ENCODE results near the gene ANGEL1. TPM values are rescaled to one million over a fixed set of nuclear protein-coding genes. Genes with fewer than 3 reads are reported as not detected.

The ANGEL1 gene
- total RNA-seq, 1 experiment from 2014 or later: 19.1 TPM

DNA sequence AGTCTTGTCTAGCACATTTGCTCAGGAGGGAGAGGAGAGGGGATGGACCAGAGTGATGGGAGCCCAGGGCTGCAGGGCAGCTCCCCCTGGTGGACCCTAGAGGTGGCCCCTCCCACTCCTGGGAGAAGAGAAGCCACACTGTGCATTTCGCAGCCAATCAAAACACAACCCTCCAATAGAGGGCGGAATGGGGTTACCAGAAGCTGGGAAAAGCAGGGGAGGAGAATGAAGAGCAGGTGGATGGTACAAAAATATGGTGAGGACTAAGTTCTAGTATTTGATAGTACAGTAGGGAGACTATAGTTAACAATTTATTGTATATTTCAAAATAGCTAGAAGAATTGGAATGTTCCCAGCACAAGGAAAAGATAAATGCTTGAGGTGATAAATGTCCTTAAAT lies 27.8 kb downstream of the ANGEL1 start:
- no peak for TF ChIP-seq POLR2AphosphoS5 (IDR thresholded peaks at IDR 0.05; ENCODE audit: low read depth, low read length)
- TF ChIP-seq, protein P1, sequence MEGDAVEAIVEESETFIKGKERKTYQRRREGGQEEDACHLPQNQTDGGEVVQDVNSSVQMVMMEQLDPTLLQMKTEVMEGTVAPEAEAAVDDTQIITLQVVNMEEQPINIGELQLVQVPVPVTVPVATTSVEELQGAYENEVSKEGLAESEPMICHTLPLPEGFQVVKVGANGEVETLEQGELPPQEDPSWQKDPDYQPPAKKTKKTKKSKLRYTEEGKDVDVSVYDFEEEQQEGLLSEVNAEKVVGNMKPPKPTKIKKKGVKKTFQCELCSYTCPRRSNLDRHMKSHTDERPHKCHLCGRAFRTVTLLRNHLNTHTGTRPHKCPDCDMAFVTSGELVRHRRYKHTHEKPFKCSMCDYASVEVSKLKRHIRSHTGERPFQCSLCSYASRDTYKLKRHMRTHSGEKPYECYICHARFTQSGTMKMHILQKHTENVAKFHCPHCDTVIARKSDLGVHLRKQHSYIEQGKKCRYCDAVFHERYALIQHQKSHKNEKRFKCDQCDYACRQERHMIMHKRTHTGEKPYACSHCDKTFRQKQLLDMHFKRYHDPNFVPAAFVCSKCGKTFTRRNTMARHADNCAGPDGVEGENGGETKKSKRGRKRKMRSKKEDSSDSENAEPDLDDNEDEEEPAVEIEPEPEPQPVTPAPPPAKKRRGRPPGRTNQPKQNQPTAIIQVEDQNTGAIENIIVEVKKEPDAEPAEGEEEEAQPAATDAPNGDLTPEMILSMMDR (IDR thresholded peaks at IDR 0.05): peak; percentile 79
- no peak for TF ChIP-seq SIN3A (IDR thresholded peaks at IDR 0.05; ENCODE audit: borderline replicate concordance, insufficient read depth, low read depth, low read length)
- TF ChIP-seq TCF7L2 (IDR thresholded peaks at IDR 0.05; ENCODE audit: low read depth, low read length): no peak
- Histone ChIP-seq H3K4me1 (ENCODE audit: control insufficient read depth, insufficient read depth, low read length) (no peaks in the 10 kb centered on the region), H3K36me3 (ENCODE audit: control insufficient read depth, insufficient read depth, low read length) (no peaks in the 10 kb centered on the region; the same call in none of the 2 replicates), H3K27me3 (ENCODE audit: control insufficient read depth, insufficient read depth, low read length) (no peaks in the 10 kb centered on the region), H3K27ac (ENCODE audit: low read length) (no peak overlapping the region), H3K9me3 (ENCODE audit: control insufficient read depth, insufficient read depth, low read depth, low read length) (no peaks in the 10 kb centered on the region), H3K4me3 (ENCODE audit: low read depth in 2 of 2, low read length in 2 of 2) (no peak overlapping the region)
- ChIA-PET CTCF (interaction anchor here (1.2 kb wide), 1 partner anchor 74 kb away, joined by 6 read pairs; no protein-coding TSS in a partner anchor), POLR2A (no interaction called here)
- no peak for DNase-seq (ENCODE audit: low read depth, low spot score)
- intact Hi-C loops (cut with micrococcal nuclease; ENCODE audit: unreplicated experiment): loop anchor here (2.0 kb wide), 1 partner anchor 74 kb away; no protein-coding TSS in a partner anchor
- in situ Hi-C loops (cut with HindIII; ENCODE audit: low pct_unique_long_range_greater_than_20kb, low sequenced_read_pairs): no loop called here
- BruUV-seq (replicated peaks): no TSS peak
- ATAC-seq: peak; percentile 90

DNA sequence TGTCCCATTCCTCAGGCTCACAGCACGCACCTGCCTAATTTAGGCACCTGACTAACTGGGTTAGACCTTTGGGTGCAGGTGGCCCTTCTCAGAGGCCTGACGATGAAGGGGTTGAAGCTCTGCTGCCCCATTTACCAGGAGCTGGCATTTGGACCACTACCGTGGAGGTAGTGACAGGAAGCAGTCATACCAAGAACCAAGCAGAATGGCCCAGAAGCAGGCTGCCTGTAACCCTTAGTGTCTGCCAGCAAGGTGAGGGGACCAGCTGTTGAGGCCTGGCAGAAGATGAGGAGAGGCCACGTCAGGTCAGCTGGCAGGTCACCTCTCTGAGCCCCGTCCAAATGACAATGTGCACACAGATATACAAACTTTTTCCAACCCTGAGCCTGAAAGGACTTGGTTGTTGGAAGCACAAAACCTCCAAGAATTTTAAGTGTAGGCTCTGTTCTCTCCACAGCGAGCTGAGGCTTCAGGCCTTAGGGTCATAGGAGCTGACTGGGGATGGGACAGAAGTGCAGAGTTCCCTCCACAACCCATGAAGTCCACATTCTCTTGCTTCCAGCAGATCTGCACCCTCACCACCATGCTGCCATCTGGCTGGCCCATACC lies 28.3 kb downstream of the ANGEL1 start:
- intact Hi-C loops (cut with micrococcal nuclease; ENCODE audit: unreplicated experiment): loop anchor here (2.0 kb wide), 1 partner anchor 74 kb away; no protein-coding TSS in a partner anchor

More for the DNA sequence above, 28.3 kb downstream of the ANGEL1 start:
- no TSS peak for BruUV-seq (replicated peaks)
- TF ChIP-seq, protein P1 (IDR thresholded peaks at IDR 0.05): no peak
- TF ChIP-seq POLR2AphosphoS5 (IDR thresholded peaks at IDR 0.05; ENCODE audit: low read depth, low read length) (no peak), TCF7L2 (IDR thresholded peaks at IDR 0.05; ENCODE audit: low read depth, low read length) (no peak), SIN3A (IDR thresholded peaks at IDR 0.05; ENCODE audit: borderline replicate concordance, insufficient read depth, low read depth, low read length) (no peak)
- TF ChIP-seq, protein P2, sequence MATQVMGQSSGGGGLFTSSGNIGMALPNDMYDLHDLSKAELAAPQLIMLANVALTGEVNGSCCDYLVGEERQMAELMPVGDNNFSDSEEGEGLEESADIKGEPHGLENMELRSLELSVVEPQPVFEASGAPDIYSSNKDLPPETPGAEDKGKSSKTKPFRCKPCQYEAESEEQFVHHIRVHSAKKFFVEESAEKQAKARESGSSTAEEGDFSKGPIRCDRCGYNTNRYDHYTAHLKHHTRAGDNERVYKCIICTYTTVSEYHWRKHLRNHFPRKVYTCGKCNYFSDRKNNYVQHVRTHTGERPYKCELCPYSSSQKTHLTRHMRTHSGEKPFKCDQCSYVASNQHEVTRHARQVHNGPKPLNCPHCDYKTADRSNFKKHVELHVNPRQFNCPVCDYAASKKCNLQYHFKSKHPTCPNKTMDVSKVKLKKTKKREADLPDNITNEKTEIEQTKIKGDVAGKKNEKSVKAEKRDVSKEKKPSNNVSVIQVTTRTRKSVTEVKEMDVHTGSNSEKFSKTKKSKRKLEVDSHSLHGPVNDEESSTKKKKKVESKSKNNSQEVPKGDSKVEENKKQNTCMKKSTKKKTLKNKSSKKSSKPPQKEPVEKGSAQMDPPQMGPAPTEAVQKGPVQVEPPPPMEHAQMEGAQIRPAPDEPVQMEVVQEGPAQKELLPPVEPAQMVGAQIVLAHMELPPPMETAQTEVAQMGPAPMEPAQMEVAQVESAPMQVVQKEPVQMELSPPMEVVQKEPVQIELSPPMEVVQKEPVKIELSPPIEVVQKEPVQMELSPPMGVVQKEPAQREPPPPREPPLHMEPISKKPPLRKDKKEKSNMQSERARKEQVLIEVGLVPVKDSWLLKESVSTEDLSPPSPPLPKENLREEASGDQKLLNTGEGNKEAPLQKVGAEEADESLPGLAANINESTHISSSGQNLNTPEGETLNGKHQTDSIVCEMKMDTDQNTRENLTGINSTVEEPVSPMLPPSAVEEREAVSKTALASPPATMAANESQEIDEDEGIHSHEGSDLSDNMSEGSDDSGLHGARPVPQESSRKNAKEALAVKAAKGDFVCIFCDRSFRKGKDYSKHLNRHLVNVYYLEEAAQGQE (IDR thresholded peaks at IDR 0.05; ENCODE audit: insufficient read depth in 1 of 2, low read depth in 2 of 2, low read length in 1 of 2): no peak
- in situ Hi-C loops (cut with HindIII; ENCODE audit: low pct_unique_long_range_greater_than_20kb, low sequenced_read_pairs): no loop called here
- POLR2A ChIA-PET: no interaction called here
- CTCF ChIA-PET: interaction anchor here (1.2 kb wide), 1 partner anchor 73 kb away, joined by 6 read pairs; no protein-coding TSS in a partner anchor
- Histone ChIP-seq H3K36me3 (ENCODE audit: control insufficient read depth, insufficient read depth, low read length) (no peaks in the 10 kb centered on the region; the same call in none of the 2 replicates), H3K27me3 (ENCODE audit: control insufficient read depth, insufficient read depth, low read length) (no peaks in the 10 kb centered on the region), H3K4me3 (ENCODE audit: low read depth in 2 of 2, low read length in 2 of 2) (no peak overlapping the region), H3K9me3 (ENCODE audit: control insufficient read depth, insufficient read depth, low read depth, low read length) (no peaks in the 10 kb centered on the region), H3K4me1 (ENCODE audit: control insufficient read depth, insufficient read depth, low read length) (no peaks in the 10 kb centered on the region), H3K27ac (ENCODE audit: low read length) (no peak overlapping the region)
- DNase-seq (ENCODE audit: low read depth, low spot score) (no peak), ATAC-seq (no peak)

Measured in Panc1 (cell line).